Thymus (tissue), 14 donors: ENCODE measurements around the gene RAB15. TPM values are rescaled to one million over a fixed set of nuclear protein-coding genes. Genes with fewer than 3 reads are reported as not detected.

Source experiments
- DNase-seq, 9 donors: peaks; one replicate each; pipeline ENCODE4 v3.0.0-alpha.2; 2013; ENCODE audit warnings: low spot score in 9 of 9, low read depth in 6 of 9, missing footprints in 1 of 9
- H3K27ac ChIP-seq, 2 donors: one replicate each; pipeline ENCODE4 v1.5.1; 2013; ENCODE audit warnings: control low read depth in 1 of 2, low read depth in 1 of 2, low read length in 1 of 2, mild to moderate bottlenecking in 1 of 2, moderate library complexity in 1 of 2
- H3K27me3 ChIP-seq, 2 donors: one replicate each; pipeline ENCODE4 v1.5.1; 2013; ENCODE audit warnings: low read length in 1 of 2; ENCODE audit not compliant: control insufficient read depth in 2 of 2, insufficient read depth in 1 of 2
- H3K36me3 ChIP-seq, 2 donors: one replicate each; pipeline ENCODE4 v1.5.1; 2013; ENCODE audit warnings: low read length in 1 of 2, mild to moderate bottlenecking in 1 of 2, moderate library complexity in 1 of 2; ENCODE audit not compliant: control insufficient read depth in 2 of 2, insufficient read depth in 2 of 2
- H3K4me1 ChIP-seq, 2 donors: one replicate each; pipeline ENCODE4 v1.5.1; 2013; ENCODE audit warnings: low read length in 2 of 2; ENCODE audit not compliant: control insufficient read depth in 2 of 2, insufficient read depth in 2 of 2
- H3K4me3 ChIP-seq, 2 donors: one replicate each; pipeline ENCODE4 v1.5.1; 2013; ENCODE audit warnings: low read length in 2 of 2, control low read depth in 1 of 2, mild to moderate bottlenecking in 1 of 2
- H3K9me3 ChIP-seq, 2 donors: one replicate each; pipeline ENCODE4 v1.5.1; 2013; ENCODE audit warnings: low read length in 1 of 2, mild to moderate bottlenecking in 1 of 2; ENCODE audit not compliant: control insufficient read depth in 2 of 2, insufficient read depth in 1 of 2
- WGBS: extraction: QIAGEN DNeasy Blood & Tissue Kit; methylation state at CpG from one replicate; pipeline ENCODE4 v1.1.7; 2013; 5-methylcytosine and 5-hydroxymethylcytosine counted together
- long read RNA-seq, 10 donors: transcript quantifications; one replicate each; lab custom pipeline, GENCODE V29; 2026
- polyA plus RNA-seq: library from polyadenylated mRNA; stranded (reverse); fragments of 200-250 nt; gene quantifications from one replicate; pipeline ENCODE4 v1.2.3, GENCODE V29; 2013
- total RNA-seq: library from RNA; stranded (reverse); fragments of 120-200 nt; gene quantifications from one replicate; pipeline ENCODE4 v1.2.4, GENCODE V29; 2013
- donor health status: healthy.

The RAB15 gene
- total RNA-seq (6.8 TPM), polyA plus RNA-seq (8.8 TPM)
- long read RNA-seq, donor 1, result 0 reads
- long read RNA-seq, donor 2, result 0 reads
- long read RNA-seq, donor 3, partial matches to known transcripts, result 5 of 7 reads
- long read RNA-seq, donor 3, other reads (novel, unspliced or antisense), result 0 of 7 reads
- long read RNA-seq, donor 4, partial matches to known transcripts, result 0 of 1 reads
- long read RNA-seq, donor 4, other reads (novel, unspliced or antisense), result 0 of 1 reads
- long read RNA-seq, donor 5, transcript RAB15-203 (7 exons, 3,515 nt), result major isoform, 10 of 26 reads
- long read RNA-seq, donor 5, partial matches to known transcripts, result 16 of 26 reads
- long read RNA-seq, donor 5, other reads (novel, unspliced or antisense), result 0 of 26 reads
- long read RNA-seq, donor 6, partial matches to known transcripts, result 0 of 2 reads
- long read RNA-seq, donor 6, other reads (novel, unspliced or antisense), result 0 of 2 reads
- long read RNA-seq, donor 7, result 0 reads
- long read RNA-seq, donor 8, partial matches to known transcripts, result 0 of 2 reads
- long read RNA-seq, donor 8, other reads (novel, unspliced or antisense), result 0 of 2 reads
- long read RNA-seq, donor 9, result 0 reads
- long read RNA-seq, donor 10, partial matches to known transcripts, result 0 of 1 reads
- long read RNA-seq, donor 10, other reads (novel, unspliced or antisense), result 0 of 1 reads

DNA sequence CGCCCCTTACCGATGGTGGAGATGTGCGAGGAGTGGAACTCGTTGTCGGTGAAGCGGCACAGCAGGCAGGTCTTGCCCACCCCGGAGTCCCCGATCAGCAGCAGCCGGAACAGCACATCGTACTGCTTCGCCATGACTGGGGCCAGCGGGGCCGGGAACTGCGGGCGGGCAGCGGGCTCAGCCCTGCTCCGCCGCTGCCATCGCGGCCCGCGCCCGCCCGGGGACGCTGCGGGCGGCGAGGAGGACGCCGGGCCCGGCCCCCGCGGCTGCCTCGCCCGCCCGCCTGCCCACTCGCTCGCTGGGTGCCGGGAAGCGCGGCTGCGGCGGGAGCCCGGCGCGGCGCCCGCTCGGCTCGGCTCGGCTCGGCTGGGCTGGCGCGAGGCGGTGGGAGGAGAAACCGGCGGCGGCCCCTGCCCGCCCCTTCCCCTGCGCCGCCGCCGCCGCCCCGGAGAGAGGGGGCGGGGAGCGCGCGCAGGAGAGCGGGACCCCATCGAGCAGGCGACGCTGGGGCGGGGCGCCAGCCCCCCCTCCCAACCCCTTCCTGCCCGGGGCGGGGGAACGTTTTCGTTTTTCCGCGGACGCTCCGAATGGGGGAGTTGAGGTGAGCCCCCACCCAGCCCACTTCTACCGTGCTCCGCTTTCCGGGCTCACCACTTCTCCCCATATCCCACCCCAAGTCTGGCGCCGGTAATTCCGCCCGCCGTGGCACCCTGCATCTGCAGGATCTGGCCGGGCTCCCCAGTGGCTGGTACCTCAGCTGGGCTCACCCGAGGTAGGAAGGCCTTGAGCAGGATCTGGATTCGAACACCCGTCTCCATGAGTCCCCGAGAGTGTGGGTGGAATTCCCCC lies at the start of gene RAB15:
Gene RAB15 (minus strand): TSS at position 394 of the 849 bp plus-strand sequence. CDS start 260 bp downstream, at position 134.
- no peaks in the 10 kb centered on the region for H3K9me3 ChIP-seq
- WGBS, result under 1% methylated on average over 96 of the region's 96 CpGs
- no peak within 1 kb of the TSS for H3K27ac ChIP-seq
- peaks cover 2 to 26% of the 10 kb centered on the region in 2 donors for H3K4me1 ChIP-seq
- peak within 1 kb of the TSS; percentile 55 to 78 for H3K4me3 ChIP-seq
- DNase-seq, result peak in 6 of 9 donors; percentile 31 to 71 (median 52)
- H3K36me3 ChIP-seq, result no peaks in the 10 kb centered on the region
- H3K27me3 ChIP-seq, result peaks cover 0 to 26% of the 10 kb centered on the region in 2 donors

DNA sequence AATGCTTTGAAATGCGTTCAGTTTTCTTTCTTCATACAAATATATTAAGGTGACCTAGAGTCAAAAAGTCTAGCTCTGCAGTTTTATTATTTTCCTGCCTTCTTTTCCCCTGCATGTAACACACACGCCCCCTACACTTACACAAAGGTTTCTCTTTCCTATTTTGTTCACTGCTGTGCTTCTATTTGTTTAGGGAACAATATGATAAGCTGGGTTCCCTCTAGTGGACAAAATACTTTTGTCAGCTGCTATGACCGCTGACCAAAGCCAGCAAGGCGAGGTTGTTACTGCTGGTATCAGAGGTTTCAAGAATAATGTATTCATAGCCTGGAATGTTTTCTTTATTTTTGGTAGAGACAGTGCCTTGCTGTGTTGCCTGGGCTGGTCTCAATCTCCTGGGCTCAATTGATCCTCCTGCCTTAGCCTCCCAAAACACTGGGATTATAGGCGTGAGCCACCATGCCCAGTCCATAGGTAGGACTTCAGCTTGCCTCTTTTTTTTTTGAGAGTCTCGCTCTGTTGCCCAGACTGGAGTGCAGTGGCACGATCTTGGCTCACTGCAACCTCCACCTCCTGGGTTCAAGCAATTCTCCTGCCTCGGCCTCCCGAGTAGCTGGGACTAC lies 47.9 kb upstream of the RAB15 start:
- H3K4me1 ChIP-seq, result no peaks in the 10 kb centered on the region
- 83% methylated on average over 9 of the region's 9 CpGs for WGBS
- H3K9me3 ChIP-seq, result no peaks in the 10 kb centered on the region
- peaks cover 15 to 19% of the 10 kb centered on the region in 2 donors for H3K36me3 ChIP-seq
- no peaks in the 10 kb centered on the region for H3K27me3 ChIP-seq
- no peak overlapping the region for H3K27ac ChIP-seq
- H3K4me3 ChIP-seq, result no peak overlapping the region
- peak in 2 of 9 donors; percentile 10 to 26 for DNase-seq

DNA sequence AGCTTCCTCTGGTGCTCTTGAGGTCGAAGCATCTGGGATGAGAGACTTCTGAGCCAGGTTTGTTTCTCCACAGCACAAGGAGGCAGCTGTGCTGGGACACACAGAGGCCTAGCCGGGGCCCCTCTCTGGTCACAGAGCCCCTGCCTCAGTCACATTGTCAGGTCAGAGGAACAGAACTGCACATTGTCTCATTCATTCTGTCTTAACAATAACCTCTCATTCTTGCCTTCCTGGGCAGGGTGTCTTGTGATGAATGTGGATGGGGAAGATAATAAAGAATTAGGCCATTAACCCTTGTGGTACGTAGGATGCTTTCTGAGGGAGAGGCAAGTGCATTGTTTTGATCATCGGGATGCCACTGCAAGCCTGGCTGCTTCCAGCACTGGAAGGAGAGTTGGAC lies 44.3 kb upstream of the RAB15 start:
- no peaks in the 10 kb centered on the region for H3K27me3 ChIP-seq
- H3K36me3 ChIP-seq, result peaks cover 23 to 39% of the 10 kb centered on the region in 2 donors
- H3K4me1 ChIP-seq, result no peaks in the 10 kb centered on the region
- 97% methylated on average over 4 of the region's 4 CpGs for WGBS
- no peak overlapping the region for H3K27ac ChIP-seq
- no peaks in the 10 kb centered on the region for H3K9me3 ChIP-seq
- no peak for DNase-seq
- no peak overlapping the region for H3K4me3 ChIP-seq

DNA sequence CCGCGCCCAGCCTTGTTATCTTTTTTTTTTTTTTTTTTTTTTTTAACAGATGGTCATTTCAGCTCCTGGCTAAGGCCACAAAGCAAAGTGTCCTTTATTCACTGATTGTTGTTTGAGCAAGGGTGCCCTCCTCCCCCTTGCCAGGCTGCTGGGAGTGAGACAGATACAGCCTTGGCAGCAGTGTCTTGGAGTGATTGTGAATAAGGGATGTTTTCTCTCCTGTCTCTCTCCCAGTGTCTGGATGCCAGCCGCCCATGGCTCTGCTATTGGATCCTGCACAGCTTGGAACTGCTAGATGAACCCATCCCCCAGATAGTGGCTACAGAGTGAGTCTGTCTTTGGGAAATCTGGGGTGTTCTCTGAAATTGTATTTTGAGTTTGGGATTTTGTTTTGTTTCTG lies 43.3 kb upstream of the RAB15 start:
- Histone ChIP-seq H3K36me3 (peaks cover 23 to 41% of the 10 kb centered on the region in 2 donors), H3K27ac (no peak overlapping the region), H3K9me3 (no peaks in the 10 kb centered on the region), H3K4me1 (no peaks in the 10 kb centered on the region), H3K27me3 (no peaks in the 10 kb centered on the region), H3K4me3 (no peak overlapping the region)
- WGBS, result 96% methylated on average over 3 of the region's 3 CpGs
- DNase-seq, result no peak

DNA sequence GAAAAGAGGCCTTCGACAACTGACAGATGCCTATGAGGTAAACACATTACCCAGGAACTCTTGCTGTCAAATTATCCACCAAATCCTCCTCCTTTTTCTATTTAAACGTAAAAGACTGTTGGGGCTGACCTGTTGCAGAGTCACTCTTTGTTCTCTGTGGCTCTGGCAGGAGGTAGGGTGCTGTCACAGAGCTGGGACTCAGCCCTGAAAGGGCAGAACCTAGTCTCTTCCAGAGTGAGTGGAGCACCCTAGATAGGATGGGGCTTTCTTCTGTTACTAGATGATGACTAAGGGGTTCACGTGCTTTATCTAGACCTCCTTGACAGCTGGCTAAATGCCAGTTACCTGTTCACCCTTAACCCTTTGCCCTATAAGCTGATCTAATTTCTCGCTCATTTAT lies 40.2 kb upstream of the RAB15 start:
- Histone ChIP-seq H3K27me3 (no peaks in the 10 kb centered on the region), H3K36me3 (peaks cover 23 to 63% of the 10 kb centered on the region in 2 donors), H3K9me3 (no peaks in the 10 kb centered on the region), H3K27ac (no peak overlapping the region), H3K4me3 (no peak overlapping the region), H3K4me1 (no peaks in the 10 kb centered on the region)
- DNase-seq, result no peak
- 96% methylated on average over 4 of the region's 4 CpGs for WGBS

DNA sequence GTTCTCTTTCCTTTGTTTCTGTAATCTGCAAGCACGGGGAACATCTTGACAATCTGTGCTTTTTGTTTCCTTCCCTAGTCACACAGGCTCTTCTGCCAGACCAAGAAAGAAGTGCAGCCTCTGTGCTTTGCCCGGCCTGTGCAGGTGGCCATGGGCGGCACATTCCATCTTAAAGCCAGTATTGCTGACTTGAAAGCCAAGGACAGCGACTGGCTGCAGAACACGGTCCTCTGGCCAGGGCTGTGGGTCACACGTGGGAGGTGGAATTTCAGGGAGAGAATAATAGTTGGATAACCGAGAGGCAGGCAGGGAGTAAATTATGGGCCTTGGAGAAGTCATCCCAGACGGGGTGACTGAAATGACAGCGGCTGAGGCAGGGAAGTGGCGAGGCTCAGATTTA lies 39.4 kb upstream of the RAB15 start:
- Histone ChIP-seq H3K36me3 (peaks cover 16 to 58% of the 10 kb centered on the region in 2 donors), H3K4me3 (no peak overlapping the region), H3K27ac (no peak overlapping the region), H3K4me1 (no peaks in the 10 kb centered on the region), H3K9me3 (no peaks in the 10 kb centered on the region), H3K27me3 (no peaks in the 10 kb centered on the region)
- WGBS, result 97% methylated on average over 10 of the region's 10 CpGs
- DNase-seq, result no peak

DNA sequence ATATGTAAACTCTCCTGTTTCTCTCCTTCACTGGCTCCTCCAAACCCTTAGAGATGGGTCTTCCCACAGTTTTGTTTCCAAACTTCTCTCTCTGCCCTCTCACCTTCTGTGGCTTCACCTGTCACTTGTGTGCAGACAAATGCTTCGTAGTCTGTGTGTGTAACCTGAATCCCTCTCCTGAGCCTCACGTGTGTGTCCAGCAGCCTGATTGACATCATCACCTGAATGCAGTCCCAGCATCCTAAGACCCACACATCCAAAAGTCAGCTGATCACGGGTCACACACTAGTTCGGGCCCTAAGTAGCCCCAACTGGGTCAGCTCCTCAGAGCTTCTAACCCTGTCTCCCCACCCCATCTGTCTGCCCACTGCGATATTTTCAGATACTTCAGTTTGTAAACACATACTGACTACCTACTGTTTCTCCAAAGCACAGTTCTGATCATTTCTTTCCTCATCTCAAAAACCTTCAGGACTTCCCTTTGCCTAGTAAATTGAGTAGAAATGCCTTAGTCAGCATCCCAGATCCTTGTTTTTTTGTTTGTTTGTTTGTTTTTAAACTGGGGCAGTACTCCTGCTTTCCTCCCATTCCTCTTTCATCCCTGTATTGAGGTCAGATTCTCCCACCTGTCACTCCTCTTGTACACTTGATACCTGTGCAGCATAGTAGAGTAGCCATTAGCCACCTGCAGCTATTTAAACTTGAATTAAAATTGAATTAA lies 38.2 kb upstream of the RAB15 start:
- DNase-seq, result no peak
- Histone ChIP-seq H3K4me3 (no peak overlapping the region), H3K36me3 (peaks cover 11 to 49% of the 10 kb centered on the region in 2 donors), H3K4me1 (no peaks in the 10 kb centered on the region), H3K27ac (no peak overlapping the region), H3K27me3 (no peaks in the 10 kb centered on the region), H3K9me3 (no peaks in the 10 kb centered on the region)
- 98% methylated on average over 5 of the region's 5 CpGs for WGBS

DNA sequence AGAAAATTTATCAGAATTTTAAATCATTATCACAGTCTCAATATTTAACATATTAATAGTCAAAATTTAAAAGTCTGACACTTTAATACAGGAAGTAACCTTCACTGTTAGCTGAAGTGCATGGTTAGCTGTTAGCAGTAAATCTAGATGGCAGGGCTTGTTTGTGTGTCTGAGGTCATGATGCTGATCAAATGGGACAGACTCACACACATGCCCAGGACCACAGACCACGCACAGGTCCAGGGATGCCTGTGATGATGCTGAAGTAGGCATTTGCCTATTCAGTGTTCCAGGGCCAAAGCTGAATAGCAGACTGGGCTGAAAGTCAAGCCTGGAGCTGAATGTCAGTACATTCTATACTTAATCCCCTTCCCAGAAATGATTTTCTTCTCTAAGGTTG lies 35.1 kb upstream of the RAB15 start:
- H3K36me3 ChIP-seq, result peaks cover 7 to 37% of the 10 kb centered on the region in 2 donors
- DNase-seq, result no peak
- no peaks in the 10 kb centered on the region for H3K4me1 ChIP-seq
- no peak overlapping the region for H3K4me3 ChIP-seq
- H3K27me3 ChIP-seq, result no peaks in the 10 kb centered on the region
- H3K27ac ChIP-seq, result no peak overlapping the region
- no peaks in the 10 kb centered on the region for H3K9me3 ChIP-seq
- 98% methylated on average over 1 of the region's 1 CpG for WGBS
